Adrenal gland (tissue), 5 donors: ENCODE results near the gene NUDCD3.

Experiments used
- POLR2A ChIP-seq, 2 donors: fragments of 450-650 bp; IDR thresholded peaks; one replicate each; pipeline ENCODE4 v1.6.1; 2017; ENCODE audit warnings: antibody characterized with exemption in 2 of 2, mild to moderate bottlenecking in 2 of 2, moderate library complexity in 1 of 2
- TF ChIP-seq, protein P1 (sequence below), 6 experiments: fragments of 450-650 bp in 4 of 6; fragments of 200-600 bp in 2 of 6; sonication (generic) in 1 of 6; IDR thresholded peaks; 1 replicate in 5 of 6; 2 replicates in 1 of 6; pipeline versions ENCODE4 v1.5.1 to v1.8.0; 2016 to 2021; ENCODE audit warnings: antibody characterized with exemption in 6 of 6, mild to moderate bottlenecking in 2 of 6, moderate library complexity in 1 of 6
- donor health status: DM: no; HTN: no; CAD: no.

GRCh38 chr7:44515590-44516268, 25.3 kb upstream of the NUDCD3 start:
- TF ChIP-seq, protein P1, sequence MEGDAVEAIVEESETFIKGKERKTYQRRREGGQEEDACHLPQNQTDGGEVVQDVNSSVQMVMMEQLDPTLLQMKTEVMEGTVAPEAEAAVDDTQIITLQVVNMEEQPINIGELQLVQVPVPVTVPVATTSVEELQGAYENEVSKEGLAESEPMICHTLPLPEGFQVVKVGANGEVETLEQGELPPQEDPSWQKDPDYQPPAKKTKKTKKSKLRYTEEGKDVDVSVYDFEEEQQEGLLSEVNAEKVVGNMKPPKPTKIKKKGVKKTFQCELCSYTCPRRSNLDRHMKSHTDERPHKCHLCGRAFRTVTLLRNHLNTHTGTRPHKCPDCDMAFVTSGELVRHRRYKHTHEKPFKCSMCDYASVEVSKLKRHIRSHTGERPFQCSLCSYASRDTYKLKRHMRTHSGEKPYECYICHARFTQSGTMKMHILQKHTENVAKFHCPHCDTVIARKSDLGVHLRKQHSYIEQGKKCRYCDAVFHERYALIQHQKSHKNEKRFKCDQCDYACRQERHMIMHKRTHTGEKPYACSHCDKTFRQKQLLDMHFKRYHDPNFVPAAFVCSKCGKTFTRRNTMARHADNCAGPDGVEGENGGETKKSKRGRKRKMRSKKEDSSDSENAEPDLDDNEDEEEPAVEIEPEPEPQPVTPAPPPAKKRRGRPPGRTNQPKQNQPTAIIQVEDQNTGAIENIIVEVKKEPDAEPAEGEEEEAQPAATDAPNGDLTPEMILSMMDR (IDR thresholded peaks at IDR 0.05) = no peak
- no peak for TF ChIP-seq POLR2A (IDR thresholded peaks at IDR 0.05)
